A549 (cell line): Measurements from ENCODE around the gene TXNRD1.

ENCODE experiments used
- CHD4 ChIP-seq: fragments of 200-600 bp; sonication (generic); IDR thresholded peaks from 2 replicates; pipeline ENCODE4 v1.6.1; 2016; ENCODE audit warnings: antibody characterized with exemption, mild to moderate bottlenecking, borderline replicate concordance
- CTCF ChIP-seq: fragments of >200 bp; sonication (Bioruptor Twin); formaldehyde crosslinking; IDR thresholded peaks from 3 replicates; pipeline ENCODE4 v1.5.1; 2016
- ELK1 ChIP-seq: fragments of 150-350 bp; IDR thresholded peaks from 2 replicates; pipeline ENCODE4 v1.6.1; 2014; ENCODE audit warnings: low read depth, mild to moderate bottlenecking, low read length
- EP300 ChIP-seq, 2 experiments: fragments of >200 bp; sonication (Bioruptor Twin); formaldehyde crosslinking; IDR thresholded peaks; 2 replicates in 1 of 2; 3 replicates in 1 of 2; pipeline ENCODE4 v1.6.1; 2016 to 2017
- POLR2A ChIP-seq: IDR thresholded peaks from 2 replicates; pipeline ENCODE4 v1.6.1; 2012; ENCODE audit warnings: mild to moderate bottlenecking, low read length
- REST ChIP-seq: fragments of 200-600 bp; sonication (generic); IDR thresholded peaks from 2 replicates; pipeline ENCODE4 v1.6.1; 2016; ENCODE audit warnings: antibody characterized with exemption, mild to moderate bottlenecking, moderate library complexity
- ZFP36 ChIP-seq: fragments of 450-650 bp; IDR thresholded peaks from 2 replicates; pipeline ENCODE4 v1.6.1; 2014; ENCODE audit warnings: borderline replicate concordance; ENCODE audit not compliant: partially characterized antibody

- no peak for TF ChIP-seq REST
- TF ChIP-seq CTCF = no peak
- no peak for TF ChIP-seq ELK1
- TF ChIP-seq POLR2A = no peak
- no peak for TF ChIP-seq ZFP36
- TF ChIP-seq EP300 (IDR thresholded peaks at IDR 0.05) = no peak
- no peak for TF ChIP-seq CHD4
Measured at GRCh38 chr12:104212516-104212915, 3.1 kb upstream of the TXNRD1 start.
